Mesodermal cell (in vitro differentiated cells): ENCODE results near the gene KRT34. TPM values are rescaled to one million over a fixed set of nuclear protein-coding genes. Genes with fewer than 3 reads are reported as not detected.
"Not testable (repeated sequence)": the region's sequence is repeated elsewhere in the genome, so short reads cannot be mapped to it uniquely, and the experiment has no call there.

Experiments
- H3K27ac ChIP-seq: 2 replicates; pipeline ENCODE4 v1.7.0; 2013; ENCODE audit warnings: mild to moderate bottlenecking, low read depth, low read length, moderate library complexity; ENCODE audit not compliant: severe bottlenecking
- H3K36me3 ChIP-seq: 2 replicates; pipeline ENCODE4 v1.7.1; 2013; ENCODE audit warnings: mild to moderate bottlenecking, low read length, moderate library complexity; ENCODE audit not compliant: control insufficient read depth, insufficient read depth
- H3K4me1 ChIP-seq: one replicate; pipeline ENCODE4 v1.7.1; 2013; ENCODE audit warnings: mild to moderate bottlenecking, low read length; ENCODE audit not compliant: insufficient read depth, control insufficient read depth, poor library complexity, severe bottlenecking
- H3K4me3 ChIP-seq: 2 replicates; pipeline ENCODE4 v1.7.0; 2013; ENCODE audit warnings: low read length, control low read depth, mild to moderate bottlenecking; ENCODE audit not compliant: insufficient read depth, poor library complexity, severe bottlenecking; ENCODE audit errors: extremely low read depth
- H3K9me3 ChIP-seq: 2 replicates; pipeline ENCODE4 v1.7.1; 2013; ENCODE audit warnings: mild to moderate bottlenecking, low read length, moderate library complexity; ENCODE audit not compliant: control insufficient read depth
- WGBS, 2 experiments: methylation state at CpG; one replicate each; pipeline ENCODE4 v1.1.5; 2013; ENCODE audit warnings: missing lambda C conversion rate in 2 of 2; ENCODE audit not compliant: insufficient coverage in 2 of 2; 5-methylcytosine and 5-hydroxymethylcytosine counted together
- polyA plus RNA-seq, 2 experiments: library from polyadenylated mRNA; stranded (reverse); fragments of 50-300 nt; gene quantifications; one replicate each; pipeline ENCODE4 v1.2.3, GENCODE V29; 2013

KRT34 gene
- not detected for polyA plus RNA-seq (2013, experiment 1 of 2)
- polyA plus RNA-seq (2013, experiment 2 of 2) = not detected

DNA sequence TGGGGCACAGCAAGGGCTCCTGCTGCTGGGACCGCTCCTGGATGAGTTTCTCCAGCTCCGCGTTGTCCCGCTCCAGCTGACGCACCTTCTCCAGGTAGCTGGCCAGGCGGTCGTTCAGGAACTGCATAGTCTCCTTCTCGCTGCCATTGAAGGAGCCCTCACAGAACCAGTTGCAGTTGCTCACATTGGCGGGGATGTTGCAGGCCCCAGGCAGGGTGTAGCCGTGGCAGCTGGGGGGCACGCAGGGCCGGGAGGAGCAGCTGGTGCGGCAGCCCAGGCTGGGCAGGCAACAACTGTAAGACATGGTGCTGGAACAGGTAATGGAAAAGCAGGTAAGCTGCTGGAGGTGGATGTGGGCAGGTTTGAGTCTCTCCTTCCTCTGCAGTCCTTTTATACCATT, at the start of gene KRT34:
KRT34 (minus strand) TSS at position 364 of the 400 bp plus-strand sequence; CDS start at position 304, 60 bp downstream.
- 88 to 98% methylated on average over 6 to 9 of the region's 13 CpGs for WGBS, 2 experiments
- H3K4me3 ChIP-seq, H3K4me1 ChIP-seq, H3K36me3 ChIP-seq, H3K27ac ChIP-seq, H3K9me3 ChIP-seq: not testable (repeated sequence)

DNA sequence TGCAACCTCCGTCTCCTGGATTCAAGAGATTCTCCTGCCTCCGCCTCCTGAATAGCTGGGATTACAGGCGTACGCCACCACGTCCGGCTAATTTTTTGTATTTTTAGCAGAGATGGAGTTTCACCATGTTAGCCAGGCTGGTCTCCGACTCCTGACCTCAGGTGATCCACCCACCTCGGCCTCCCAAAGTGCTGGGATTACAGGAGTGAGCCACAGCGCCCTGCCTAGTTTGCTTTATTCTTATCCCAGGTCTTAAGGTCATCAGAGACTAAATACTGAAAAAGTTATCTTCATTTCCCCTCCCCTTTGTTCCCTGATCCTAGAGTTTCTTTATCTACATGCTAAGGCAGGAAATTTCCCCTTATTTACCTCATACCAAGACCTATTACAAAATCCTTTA, 48.3 kb upstream of the KRT34 start:
- H3K36me3 ChIP-seq, H3K4me3 ChIP-seq, H3K9me3 ChIP-seq, H3K27ac ChIP-seq, H3K4me1 ChIP-seq: not testable (repeated sequence)
- WGBS, 2 experiments = 85 to 91% methylated on average over 9 of the region's 9 CpGs

DNA sequence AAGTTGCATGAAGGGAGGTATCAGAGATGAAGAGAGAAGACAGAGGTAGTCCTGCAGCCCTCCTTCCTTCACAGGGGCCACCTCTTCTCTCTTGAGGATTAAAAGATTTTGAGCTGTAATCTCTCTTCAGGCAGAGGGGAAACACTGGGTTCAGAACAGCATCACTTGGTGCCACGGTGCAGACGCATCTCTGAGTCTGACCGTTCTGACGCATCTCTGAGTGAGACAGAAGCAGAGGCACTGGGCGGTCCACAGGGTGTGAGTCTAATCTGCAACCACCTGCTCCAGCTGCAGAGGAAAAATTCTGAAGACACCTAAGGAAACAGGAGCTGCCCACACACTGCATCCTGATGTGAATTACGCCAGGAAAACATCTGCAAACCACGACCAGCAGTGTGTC, 47.6 kb upstream of the KRT34 start:
- no peaks in the 10 kb centered on the region for H3K9me3 ChIP-seq
- no peak overlapping the region for H3K27ac ChIP-seq
- WGBS, 2 experiments = 95 to 97% methylated on average over 6 of the region's 7 CpGs
- H3K4me1 ChIP-seq = peaks cover 7% of the 10 kb centered on the region
- no peak overlapping the region for H3K4me3 ChIP-seq
- no peaks in the 10 kb centered on the region for H3K36me3 ChIP-seq

DNA sequence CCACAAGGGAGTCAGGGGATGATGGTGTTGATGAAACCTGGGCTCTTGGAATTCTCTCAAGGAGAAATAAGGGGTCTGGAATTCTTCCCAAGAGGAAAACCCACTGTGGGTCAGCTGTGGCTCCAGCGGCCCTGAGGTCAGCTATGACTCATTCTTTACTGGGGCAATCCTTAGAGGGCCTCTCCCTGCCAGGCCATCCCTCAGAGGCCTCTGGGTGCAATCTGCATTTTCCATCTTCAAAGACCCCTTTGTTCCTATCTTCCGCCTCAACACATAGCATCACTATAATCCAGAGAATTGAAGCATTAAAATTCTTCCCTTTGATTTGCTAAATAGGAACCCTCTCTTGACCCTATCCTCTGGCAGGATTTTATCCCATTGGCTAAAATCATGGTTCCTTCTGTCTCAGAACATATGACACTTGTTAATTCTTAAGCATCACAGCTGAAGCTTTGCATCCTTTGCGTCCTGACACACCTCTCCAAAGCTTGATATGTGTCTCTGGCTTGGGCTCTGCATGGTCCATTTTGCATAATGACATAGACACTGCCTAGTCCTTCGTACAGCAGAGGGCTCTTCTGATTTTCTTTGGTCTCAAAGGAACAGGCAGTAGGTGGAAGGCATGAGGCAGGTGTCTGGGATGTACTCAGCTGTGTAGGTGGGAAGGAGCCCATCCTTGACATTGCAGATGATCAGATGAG, 46.6 kb upstream of the KRT34 start:
- peak overlapping the region; percentile 45 for H3K27ac ChIP-seq
- WGBS, 2 experiments = 55 to 56% methylated on average over 3 of the region's 4 CpGs
- H3K4me3 ChIP-seq = no peak overlapping the region
- peaks cover 7% of the 10 kb centered on the region for H3K4me1 ChIP-seq
- H3K36me3 ChIP-seq = no peaks in the 10 kb centered on the region
- no peaks in the 10 kb centered on the region for H3K9me3 ChIP-seq

DNA sequence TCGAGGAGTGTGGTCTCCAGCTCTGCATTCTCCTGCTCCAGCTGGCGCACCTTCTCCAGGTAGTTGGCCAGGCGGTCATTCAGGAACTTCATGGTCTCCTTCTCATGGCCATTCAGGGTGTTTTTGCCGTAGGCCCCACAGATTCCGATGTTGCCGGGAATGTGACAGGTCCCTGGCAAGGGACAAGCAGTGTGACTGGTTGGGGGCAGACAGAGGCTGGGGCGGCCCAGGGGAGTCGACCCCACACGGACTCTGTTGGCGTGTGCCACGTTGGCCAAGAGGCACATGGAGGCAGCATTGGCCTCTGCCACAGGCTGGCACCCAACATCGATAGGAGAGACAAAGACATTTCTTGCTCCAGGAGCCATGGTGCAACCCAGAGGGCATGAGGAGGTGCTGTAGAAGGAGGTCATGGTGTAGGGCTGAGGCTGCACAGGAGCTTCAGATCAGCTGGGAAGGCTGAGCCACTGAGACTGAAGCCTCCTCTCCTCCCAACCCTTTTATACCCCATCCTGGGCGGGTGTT, 42.1 kb upstream of the KRT34 start, which contains the start of gene KRT37:
KRT37 (minus strand) TSS at position 475 of the 525 bp plus-strand sequence; CDS start at position 413, 62 bp downstream.
- Histone ChIP-seq H3K36me3 (no peaks in the 10 kb centered on the region), H3K9me3 (no peaks in the 10 kb centered on the region), H3K4me3 (no peak within 1 kb of the TSS), H3K27ac (no peak within 1 kb of the TSS), H3K4me1 (peaks cover 23% of the 10 kb centered on the region)
- 95 to 98% methylated on average over 11 to 12 of the region's 13 CpGs for WGBS, 2 experiments

DNA sequence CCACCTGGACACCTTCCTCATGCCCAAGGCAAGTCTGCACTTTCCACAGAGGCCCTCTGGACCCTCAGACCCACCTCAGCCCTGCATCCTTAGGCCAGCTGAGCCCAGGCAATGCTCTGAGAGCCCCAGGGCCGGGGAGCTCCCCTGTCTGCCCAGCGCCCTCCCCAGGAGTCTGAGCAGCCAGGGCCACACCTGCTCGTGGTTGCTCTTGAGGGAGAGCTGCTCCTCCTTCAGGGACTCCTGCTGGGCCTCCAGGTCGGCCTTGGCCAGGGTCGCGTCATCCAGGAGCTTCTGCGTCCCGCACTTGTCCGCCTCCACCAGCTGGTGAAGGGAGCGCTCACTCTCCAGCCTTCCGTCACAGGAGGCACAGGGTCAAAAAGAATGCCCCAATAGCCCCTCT, 40.5 kb upstream of the KRT34 start:
- H3K4me3 ChIP-seq, H3K27ac ChIP-seq, H3K9me3 ChIP-seq, H3K36me3 ChIP-seq: not testable (repeated sequence)
- H3K4me1 ChIP-seq = peaks cover 20% of the 10 kb centered on the region
- 81 to 91% methylated on average over 7 to 9 of the region's 11 CpGs for WGBS, 2 experiments

DNA sequence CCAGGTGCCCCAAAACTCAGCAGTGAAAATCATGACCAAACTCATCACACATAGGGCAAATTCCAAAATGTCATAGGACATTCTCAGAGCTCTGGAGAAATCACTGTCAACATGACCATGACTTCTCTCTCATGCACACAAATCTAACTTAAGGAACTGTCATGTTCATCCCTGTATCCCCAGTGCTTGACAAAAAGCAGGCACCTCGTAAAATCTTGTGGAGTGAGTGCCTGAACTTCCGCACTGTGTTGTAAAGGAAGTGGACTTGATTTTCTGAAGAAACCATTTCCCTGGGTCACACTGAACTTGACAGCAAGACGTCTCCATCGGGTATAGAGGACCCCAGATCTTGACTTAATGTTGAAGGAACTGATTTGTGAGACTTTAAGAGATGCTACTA, 39.5 kb upstream of the KRT34 start:
- no peaks in the 10 kb centered on the region for H3K36me3 ChIP-seq
- 90 to 94% methylated on average over 3 to 4 of the region's 4 CpGs for WGBS, 2 experiments
- H3K4me1 ChIP-seq = peaks cover 24% of the 10 kb centered on the region
- H3K9me3 ChIP-seq = no peaks in the 10 kb centered on the region
- no peak overlapping the region for H3K27ac ChIP-seq
- no peak overlapping the region for H3K4me3 ChIP-seq

DNA sequence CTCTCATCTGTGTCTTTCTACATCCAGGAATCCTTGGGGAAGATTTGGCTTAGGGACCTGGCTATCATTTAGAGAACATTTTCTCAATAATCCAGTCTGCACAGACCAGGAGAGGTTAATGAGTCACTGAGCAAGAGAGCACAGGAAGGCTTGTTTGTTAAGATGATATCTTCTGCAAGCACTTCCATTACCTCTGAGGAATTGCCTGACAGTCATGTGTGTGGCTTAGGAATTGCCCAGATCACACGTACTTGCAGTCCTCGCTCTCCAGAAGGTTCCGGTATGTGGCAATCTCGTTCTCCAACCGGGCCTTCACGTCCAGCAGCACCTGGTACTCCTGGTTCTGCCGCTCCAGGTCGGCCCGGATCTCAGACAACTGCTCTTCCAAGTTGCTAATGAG, 39.0 kb upstream of the KRT34 start:
- H3K27ac ChIP-seq = no peak overlapping the region

DNA sequence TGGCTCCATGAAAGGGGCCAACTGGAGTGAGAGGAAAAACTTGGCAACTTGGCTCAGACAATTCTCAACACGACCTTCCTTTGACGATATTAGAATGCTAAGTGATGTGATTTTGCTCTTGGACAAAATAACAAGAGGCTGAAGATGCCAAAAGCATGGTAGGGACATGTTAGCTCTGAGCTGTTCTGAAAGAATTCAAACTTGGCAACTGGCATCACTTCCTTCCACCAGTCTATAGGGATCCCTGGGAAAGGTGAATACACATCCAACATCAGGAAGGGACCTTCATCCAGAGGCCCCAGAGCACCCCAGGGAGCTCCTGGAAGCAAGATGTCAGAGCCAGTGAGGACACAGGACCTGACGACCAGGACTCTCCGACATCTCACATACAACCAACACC, 38.0 kb upstream of the KRT34 start:
- 74 to 92% methylated on average over 2 to 4 of the region's 4 CpGs for WGBS, 2 experiments
- H3K4me1 ChIP-seq = peaks cover 39% of the 10 kb centered on the region
- H3K36me3 ChIP-seq = no peaks in the 10 kb centered on the region
- no peak overlapping the region for H3K27ac ChIP-seq
- no peak overlapping the region for H3K4me3 ChIP-seq
- H3K9me3 ChIP-seq = no peaks in the 10 kb centered on the region

More for the DNA sequence above, 39.0 kb upstream of the KRT34 start:
- no peak overlapping the region for H3K4me3 ChIP-seq
- H3K9me3 ChIP-seq = no peaks in the 10 kb centered on the region
- peaks cover 29% of the 10 kb centered on the region for H3K4me1 ChIP-seq
- 87 to 92% methylated on average over 9 of the region's 9 CpGs for WGBS, 2 experiments
- H3K36me3 ChIP-seq = no peaks in the 10 kb centered on the region

DNA sequence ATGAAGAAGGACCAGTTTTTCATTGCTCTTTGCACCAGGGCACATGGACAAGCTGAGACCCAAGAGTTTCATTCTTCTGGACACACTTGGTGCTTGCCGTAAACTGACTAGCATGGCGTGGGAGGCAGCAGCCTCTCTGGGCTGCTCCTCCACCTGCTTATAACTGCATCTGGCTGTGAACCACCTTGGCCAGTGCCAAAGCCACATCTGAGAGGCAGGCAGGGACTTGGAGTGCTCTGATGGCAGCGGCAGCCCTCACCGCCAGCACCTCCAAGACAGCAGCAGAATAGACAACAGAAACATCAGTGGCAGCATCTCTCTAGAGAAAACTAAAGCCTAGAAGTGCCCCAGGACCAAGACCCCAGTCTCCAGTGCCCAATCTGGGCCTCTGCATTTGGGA, 37.6 kb upstream of the KRT34 start:
- Histone ChIP-seq H3K4me3 (no peak overlapping the region), H3K27ac (no peak overlapping the region), H3K4me1 (peaks cover 40% of the 10 kb centered on the region), H3K9me3 (no peaks in the 10 kb centered on the region), H3K36me3 (no peaks in the 10 kb centered on the region)
- 91 to 96% methylated on average over 4 of the region's 4 CpGs for WGBS, 2 experiments
